Mesothelial cell of epicardium (in vitro differentiated cells): ENCODE results near the gene PIGL. TPM values are rescaled to one million over a fixed set of nuclear protein-coding genes. Genes with fewer than 3 reads are reported as not detected.

ENCODE experiments used
- DNase-seq, 2 experiments: peaks; one replicate each; pipeline ENCODE4 v3.0.0; 2021; ENCODE audit warnings: low spot score in 2 of 2; ENCODE audit not compliant: unreplicated experiment in 2 of 2
- H3K27ac Mint-ChIP-seq: 2 replicates; pipeline ENCODE4 v1.8.0; 2021; ENCODE audit warnings: mixed read lengths
- H3K27me3 Mint-ChIP-seq: 2 replicates; pipeline ENCODE4 v1.8.0; 2021; ENCODE audit warnings: low read depth, mixed read lengths
- H3K36me3 Mint-ChIP-seq: 2 replicates; pipeline ENCODE4 v1.8.0; 2021; ENCODE audit warnings: mixed read lengths
- H3K4me1 Mint-ChIP-seq: 2 replicates; pipeline ENCODE4 v1.8.0; 2021; ENCODE audit warnings: mixed read lengths
- H3K4me3 Mint-ChIP-seq: 2 replicates; pipeline ENCODE4 v1.8.0; 2021; ENCODE audit warnings: mild to moderate bottlenecking, moderate library complexity, mixed read lengths
- H3K9me3 Mint-ChIP-seq: 2 replicates; pipeline ENCODE4 v1.8.0; 2021; ENCODE audit warnings: mixed read lengths
- CTCF ChIP-seq: fragments of 200-600 bp; sonication (generic); IDR thresholded peaks from one replicate; pipeline ENCODE4 v1.5.0; 2021; ENCODE audit warnings: antibody characterized with exemption; ENCODE audit not compliant: unreplicated experiment
- total RNA-seq: library from RNA; stranded (reverse); gene quantifications from 3 replicates; pipeline ENCODE4 v1.2.1, GENCODE V29; 2021

Gene PIGL
- total RNA-seq, 1 donor from 2014 or later, result 69.4 TPM

- TF ChIP-seq CTCF, result no peak
- DNase-seq, result no peak
- H3K9me3 Mint-ChIP-seq, result peaks cover 19% of the 10 kb centered on the region
- no peak overlapping the region for H3K27ac Mint-ChIP-seq
- H3K4me1 Mint-ChIP-seq, result peaks cover 13% of the 10 kb centered on the region
- H3K4me3 Mint-ChIP-seq, result no peak overlapping the region
- peaks cover 21% of the 10 kb centered on the region for H3K36me3 Mint-ChIP-seq
- H3K27me3 Mint-ChIP-seq, result no peaks in the 10 kb centered on the region
Observed at GRCh38 chr17:16281351-16281750, 64.3 kb downstream of the PIGL start.

DNA sequence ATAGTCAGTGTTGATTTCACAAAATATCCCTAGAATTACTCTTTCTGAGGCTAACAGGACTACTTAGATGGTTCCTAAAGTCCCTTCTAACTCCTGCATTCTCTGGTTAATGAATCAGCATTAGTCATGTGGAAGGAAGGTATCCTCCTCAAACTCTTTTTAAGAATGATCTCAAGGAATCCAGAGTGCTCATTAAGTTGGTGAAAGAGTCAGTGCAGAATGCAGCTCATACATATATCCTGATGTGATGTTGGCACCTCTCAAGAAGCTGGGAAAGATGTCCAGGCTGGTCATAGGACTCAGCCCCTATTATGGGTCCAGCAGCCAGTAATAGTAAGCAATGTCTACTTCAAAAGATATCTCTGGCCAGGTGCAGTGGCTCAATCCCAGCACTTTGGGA is 65.5 kb downstream of the PIGL start:
- DNase-seq, result no peak
- TF ChIP-seq CTCF, result no peak
- no peaks in the 10 kb centered on the region for H3K27me3 Mint-ChIP-seq
- peaks cover 9% of the 10 kb centered on the region for H3K9me3 Mint-ChIP-seq
- H3K36me3 Mint-ChIP-seq, result peaks cover 14% of the 10 kb centered on the region
- no peak overlapping the region for H3K4me3 Mint-ChIP-seq
- peaks cover 25% of the 10 kb centered on the region for H3K4me1 Mint-ChIP-seq
- no peak overlapping the region for H3K27ac Mint-ChIP-seq

GRCh38 chr17:16283705-16284104 is 66.7 kb downstream of the PIGL start:
- Mint-ChIP-seq H3K27me3 (no peaks in the 10 kb centered on the region), H3K4me1 (peaks cover 31% of the 10 kb centered on the region), H3K4me3 (no peak overlapping the region), H3K9me3 (peaks cover 4% of the 10 kb centered on the region), H3K27ac (no peak overlapping the region), H3K36me3 (peaks cover 9% of the 10 kb centered on the region)
- no peak for DNase-seq
- no peak for TF ChIP-seq CTCF

GRCh38 chr17:16285646-16286008 is 68.6 kb downstream of the PIGL start:
- TF ChIP-seq CTCF, result no peak
- H3K9me3 Mint-ChIP-seq, result no peaks in the 10 kb centered on the region
- DNase-seq, result peak in 1 of 2 experiments; percentile 45
- H3K36me3 Mint-ChIP-seq, result no peaks in the 10 kb centered on the region
- no peaks in the 10 kb centered on the region for H3K27me3 Mint-ChIP-seq
- peaks cover 33% of the 10 kb centered on the region for H3K4me1 Mint-ChIP-seq
- peak overlapping the region; percentile 36 for H3K4me3 Mint-ChIP-seq
- peak overlapping the region; percentile 98 for H3K27ac Mint-ChIP-seq

DNA sequence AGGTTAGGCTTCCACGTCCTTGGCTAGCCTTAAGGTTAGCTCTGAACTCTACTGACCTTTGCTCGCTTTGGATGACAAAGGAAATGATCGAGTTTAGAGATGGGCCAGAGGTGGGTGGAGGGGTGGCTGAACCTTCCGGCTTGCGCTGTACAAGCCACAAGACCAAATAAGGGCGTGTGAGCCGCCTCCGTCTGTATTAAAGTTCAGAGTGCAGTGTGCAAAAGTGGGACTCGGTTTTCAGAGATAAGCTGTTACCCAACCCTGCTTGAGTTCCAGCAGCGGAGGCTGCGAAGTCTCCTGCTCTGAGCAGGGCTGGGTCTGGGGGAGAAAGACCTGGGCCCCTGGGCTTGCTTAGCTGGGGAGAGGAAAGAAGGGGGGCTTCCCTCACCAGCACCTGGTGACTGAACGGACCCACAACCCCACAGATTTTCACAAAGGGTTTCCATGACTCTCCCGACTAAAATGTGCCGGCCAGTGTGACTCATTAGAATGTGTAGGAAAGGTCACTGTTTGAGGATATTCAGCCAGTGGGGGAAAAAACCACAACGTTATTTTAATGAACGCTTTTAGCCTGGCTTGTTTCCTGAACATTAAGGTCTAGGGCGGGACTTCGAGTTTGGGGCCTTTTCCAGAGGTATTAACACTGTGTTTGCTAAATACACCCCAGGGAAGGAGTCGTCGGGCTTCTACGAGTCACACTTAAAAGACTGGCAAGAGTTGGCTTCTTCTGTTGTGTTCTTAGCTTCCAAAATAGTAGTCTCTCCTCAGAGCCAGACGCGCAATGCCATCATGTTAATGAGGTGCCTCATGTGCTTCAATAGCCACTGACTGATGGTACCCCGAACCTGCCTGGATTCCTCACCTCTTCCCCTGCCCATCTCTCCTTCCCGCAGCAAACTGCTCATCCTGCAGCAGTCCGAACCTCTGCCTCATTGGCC is 69.3 kb downstream of the PIGL start:
- peak overlapping the region; percentile 98 for H3K27ac Mint-ChIP-seq
- peaks cover 33% of the 10 kb centered on the region for H3K4me1 Mint-ChIP-seq
- no peaks in the 10 kb centered on the region for H3K27me3 Mint-ChIP-seq
- peak in 1 of 2 experiments; percentile 47 for DNase-seq
- H3K9me3 Mint-ChIP-seq, result no peaks in the 10 kb centered on the region
- no peaks in the 10 kb centered on the region for H3K36me3 Mint-ChIP-seq
- TF ChIP-seq CTCF, result no peak
- H3K4me3 Mint-ChIP-seq, result peak overlapping the region; percentile 36
